Skin epidermis (tissue), 12 donors: ENCODE measurements around the gene NKAIN2.
"Not testable (repeated sequence)": the region's sequence is repeated elsewhere in the genome, so short reads cannot be mapped to it uniquely, and the experiment has no call there.

Source experiments
- H3K27ac ChIP-seq, 21 experiments: fragments of 200-600 bp; sonication (generic) in 11 of 21; one replicate each; pipeline ENCODE4 v1.5.0; 2020; ENCODE audit warnings: mild to moderate bottlenecking in 3 of 21, inconsistent platforms in 2 of 21, moderate library complexity in 2 of 21
- H3K4me3 ChIP-seq, 7 experiments: fragments of 200-600 bp; sonication (generic) in 2 of 7; one replicate each; pipeline ENCODE4 v1.5.0; 2020; ENCODE audit warnings: inconsistent platforms in 2 of 7, mild to moderate bottlenecking in 2 of 7, moderate library complexity in 1 of 7

The NKAIN2 gene

DNA sequence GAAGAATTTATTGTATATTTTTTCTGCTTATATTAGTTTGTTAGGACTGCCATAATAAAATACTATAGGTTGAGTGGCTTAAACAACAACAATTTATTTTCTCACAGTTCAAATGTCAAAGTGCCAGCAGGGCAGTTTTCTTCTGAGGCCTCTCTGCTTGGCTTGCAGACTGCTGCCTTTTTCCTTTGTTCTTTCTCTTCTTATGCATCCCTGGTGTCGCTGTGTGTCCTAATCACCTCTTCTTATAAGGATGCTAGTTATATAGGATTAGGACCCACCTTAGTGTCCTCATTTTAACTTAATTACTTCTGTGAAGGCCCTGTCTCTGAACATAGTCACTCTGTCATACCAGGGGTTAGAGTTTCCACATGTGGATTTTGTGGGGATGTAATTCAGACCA, 354.4 kb downstream of the NKAIN2 start:
- no peak overlapping the region for H3K4me3 ChIP-seq
- H3K27ac ChIP-seq: no peak overlapping the region

DNA sequence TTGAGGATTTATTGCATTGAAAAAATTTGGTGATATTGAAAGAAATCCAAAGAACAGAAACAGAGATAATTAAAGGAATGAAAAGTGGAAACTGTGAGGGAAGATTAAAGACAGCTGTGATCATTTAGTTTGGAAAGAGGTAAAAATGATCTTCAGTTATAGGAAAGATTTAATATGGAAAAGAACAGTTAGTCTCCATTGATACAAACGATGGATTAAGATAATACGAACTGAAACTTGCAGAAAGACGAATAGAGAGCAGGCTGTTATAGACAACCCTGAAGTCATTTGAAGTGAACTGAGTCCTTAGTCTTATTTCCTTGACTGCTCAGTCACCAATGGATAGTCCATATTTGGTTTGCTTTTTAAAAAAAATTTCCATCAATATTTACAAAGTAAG, 360.0 kb downstream of the NKAIN2 start:
- no peak overlapping the region for H3K4me3 ChIP-seq
- no peak overlapping the region for H3K27ac ChIP-seq

DNA sequence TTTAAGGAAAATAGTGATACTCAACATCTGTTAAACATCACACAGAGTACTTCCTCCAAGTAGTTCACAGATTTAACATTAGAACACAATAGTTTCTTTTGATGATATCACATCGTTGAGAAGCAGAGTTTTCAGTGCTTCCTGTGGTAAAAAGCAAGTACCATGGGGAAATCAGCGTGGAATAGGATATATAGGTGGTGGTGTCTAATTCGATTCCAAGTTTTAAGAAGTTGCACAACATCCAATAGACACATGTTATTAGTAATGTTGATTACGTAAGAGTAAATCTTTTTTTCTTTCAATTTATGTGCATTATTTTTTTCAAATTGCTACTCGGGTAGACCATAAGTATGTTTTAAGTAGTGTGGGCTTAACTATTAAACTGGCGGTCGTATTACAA, 360.7 kb downstream of the NKAIN2 start:
- no peak overlapping the region for H3K4me3 ChIP-seq
- H3K27ac ChIP-seq: no peak overlapping the region

DNA sequence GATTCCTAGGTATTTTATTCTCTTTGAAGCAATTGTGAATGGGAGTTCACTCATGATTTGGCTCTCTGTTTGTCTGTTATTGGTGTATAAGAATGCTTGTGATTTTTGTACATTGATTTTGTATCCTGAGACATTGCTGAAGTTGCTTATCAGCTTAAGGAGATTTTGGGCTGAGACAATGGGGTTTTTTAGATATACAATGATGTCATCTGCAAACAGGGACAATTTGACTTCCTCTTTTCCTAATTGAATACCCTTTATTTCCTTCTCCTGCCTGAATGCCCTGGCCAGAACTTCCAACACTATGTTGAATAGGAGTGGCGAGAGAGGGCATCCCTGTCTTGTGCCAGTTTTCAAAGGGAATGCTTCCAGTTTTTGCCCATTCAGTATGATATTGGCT, 363.6 kb downstream of the NKAIN2 start:
- H3K4me3 ChIP-seq, H3K27ac ChIP-seq: not testable (repeated sequence)

DNA sequence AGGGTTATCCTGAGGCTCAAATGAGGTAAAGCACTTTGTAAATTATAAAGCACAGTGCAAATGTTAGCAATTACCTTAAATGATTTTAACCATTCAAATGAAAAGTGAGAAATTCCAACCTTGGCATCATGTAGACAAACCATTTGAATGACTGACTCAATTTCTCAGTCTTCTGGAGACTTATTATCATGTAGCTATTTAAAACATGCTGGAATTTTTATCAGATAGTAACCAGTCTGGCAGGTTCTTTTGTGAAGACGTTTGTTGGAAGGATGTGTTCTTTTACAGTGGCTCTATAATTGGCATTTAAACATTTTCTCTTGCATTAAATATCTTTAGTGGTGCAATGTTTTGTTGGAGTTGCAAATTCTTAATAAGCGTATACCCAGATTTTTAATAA, 386.6 kb downstream of the NKAIN2 start:
- Histone ChIP-seq H3K27ac (no peak overlapping the region), H3K4me3 (no peak overlapping the region)

DNA sequence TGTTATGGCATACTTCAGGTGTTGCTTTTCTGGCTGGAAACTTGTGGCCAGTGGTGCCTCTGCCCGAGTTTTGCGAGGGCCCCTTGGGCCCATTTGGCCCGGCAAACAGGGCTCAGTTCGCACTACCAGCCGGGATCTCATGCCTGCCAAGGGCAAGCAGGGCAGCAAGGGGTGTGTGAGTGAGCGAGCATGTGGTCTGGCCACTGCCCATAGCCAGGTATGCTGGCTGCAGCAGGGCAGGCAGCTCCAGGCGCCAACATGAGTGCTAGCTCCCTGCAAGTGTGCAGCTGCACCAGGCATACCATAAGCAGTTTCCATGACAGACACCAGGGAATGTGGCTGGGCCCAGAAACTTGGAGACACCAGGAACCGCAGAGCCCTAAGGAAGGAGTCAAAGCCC, 389.5 kb downstream of the NKAIN2 start:
- no peak overlapping the region for H3K27ac ChIP-seq
- H3K4me3 ChIP-seq: no peak overlapping the region

DNA sequence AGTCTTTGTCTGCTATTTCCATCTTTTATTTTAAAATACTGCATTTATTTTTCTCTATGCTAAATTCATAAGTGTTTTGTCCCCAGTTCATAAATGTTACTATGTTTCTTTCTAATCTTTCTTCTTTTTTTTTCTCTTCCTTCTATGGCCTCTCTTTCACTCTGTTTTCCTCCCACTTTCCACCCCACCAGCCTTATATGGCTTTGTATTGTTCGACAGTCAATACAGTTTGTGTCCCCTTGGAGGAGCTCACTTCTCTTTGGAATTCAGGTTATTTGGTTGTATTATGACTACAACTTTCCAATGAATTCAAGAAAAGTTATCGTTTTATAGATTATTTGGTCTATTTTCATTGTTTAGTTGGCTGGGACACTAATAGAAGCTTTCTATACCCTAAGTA, 393.5 kb downstream of the NKAIN2 start:
- Histone ChIP-seq H3K4me3 (no peak overlapping the region), H3K27ac (no peak overlapping the region)

DNA sequence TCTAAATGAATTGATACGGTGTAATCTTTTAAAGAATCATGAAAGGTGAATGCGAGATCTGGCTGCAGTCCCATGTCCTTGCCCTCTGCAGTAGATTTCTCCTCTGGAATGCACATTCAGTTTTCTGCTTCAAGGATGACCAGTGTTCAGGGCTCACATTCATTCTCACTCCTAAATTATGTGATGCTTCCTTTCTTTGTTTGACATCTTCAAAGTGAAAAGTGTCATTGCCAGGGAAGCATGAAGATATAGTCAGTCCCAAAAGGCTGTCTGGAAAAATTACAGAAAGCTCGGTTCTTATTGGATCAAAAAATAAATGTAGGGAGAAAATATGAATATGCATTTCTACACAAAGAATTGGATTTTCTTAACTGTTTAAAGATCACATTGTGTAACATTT, 395.6 kb downstream of the NKAIN2 start:
- no peak overlapping the region for H3K27ac ChIP-seq
- H3K4me3 ChIP-seq: no peak overlapping the region

DNA sequence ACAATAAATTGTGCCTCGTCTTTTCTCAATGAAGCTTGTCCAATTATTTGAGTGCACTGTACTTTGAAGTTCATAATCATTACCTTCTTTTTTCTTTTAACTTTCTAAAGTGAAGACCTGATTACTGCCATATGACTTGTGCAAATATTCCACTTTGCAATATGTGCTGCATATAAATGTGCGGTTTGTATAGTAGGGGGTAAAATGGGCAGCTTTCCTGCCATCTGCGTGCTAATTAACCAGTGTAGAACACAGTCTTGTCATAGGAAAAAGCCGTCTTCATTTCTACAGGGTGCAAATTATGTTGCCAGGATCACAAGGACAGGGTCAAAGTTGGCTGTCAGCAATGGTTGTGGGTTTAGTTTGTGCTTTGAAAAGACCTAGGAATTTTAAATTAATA, 397.0 kb downstream of the NKAIN2 start:
- Histone ChIP-seq H3K27ac (no peak overlapping the region), H3K4me3 (no peak overlapping the region)

DNA sequence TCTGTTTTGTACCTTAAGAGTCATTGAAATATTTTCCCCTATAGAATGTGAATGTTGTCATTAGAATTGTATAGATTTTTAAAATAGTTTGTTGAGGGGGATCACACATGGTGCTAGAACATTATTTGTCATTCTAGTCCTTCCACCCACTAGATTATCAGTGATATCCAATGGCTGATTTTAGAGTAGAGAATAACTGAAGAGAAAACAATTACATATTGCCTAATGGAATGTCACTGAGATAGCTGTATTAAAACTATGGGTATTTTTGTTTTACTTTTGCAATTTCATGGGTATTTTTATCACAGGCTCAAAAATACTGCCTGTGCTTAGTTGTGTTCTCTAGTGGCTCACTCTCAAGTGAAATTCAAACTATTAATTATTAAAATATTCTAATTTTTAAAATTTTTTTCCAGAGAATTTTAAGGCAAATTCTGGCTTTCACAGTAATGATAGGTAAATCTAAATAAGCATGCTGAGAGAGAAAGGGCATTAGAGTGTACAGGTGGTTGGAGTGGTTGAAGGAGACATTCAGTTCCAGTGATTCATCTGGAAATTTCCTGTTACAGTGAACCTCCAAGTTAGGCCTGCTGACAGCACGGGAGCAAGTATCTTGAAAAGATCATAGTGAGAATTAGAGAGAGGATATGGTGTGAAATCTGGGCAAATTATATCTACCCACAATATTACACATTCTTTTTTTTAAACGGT, 399.6 kb downstream of the NKAIN2 start:
- no peak overlapping the region for H3K4me3 ChIP-seq
- no peak overlapping the region for H3K27ac ChIP-seq

DNA sequence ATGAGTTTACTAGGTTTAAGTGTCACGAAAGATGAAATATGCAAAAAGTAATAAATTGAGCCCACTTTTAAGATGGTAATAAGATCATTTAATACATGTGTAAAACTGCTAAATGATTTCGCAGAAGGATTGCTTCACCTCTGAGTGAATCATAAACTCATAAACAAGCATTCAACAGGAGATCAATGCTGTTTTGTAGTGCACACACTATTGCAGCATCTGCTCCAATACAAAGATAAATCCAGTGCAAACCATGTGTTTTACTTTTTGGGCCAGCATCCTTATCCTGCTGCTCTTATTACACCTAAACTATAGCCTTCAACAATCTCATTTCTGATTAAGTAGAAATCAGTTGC, 400.1 kb downstream of the NKAIN2 start:
- no peak overlapping the region for H3K27ac ChIP-seq
- H3K4me3 ChIP-seq: no peak overlapping the region

DNA sequence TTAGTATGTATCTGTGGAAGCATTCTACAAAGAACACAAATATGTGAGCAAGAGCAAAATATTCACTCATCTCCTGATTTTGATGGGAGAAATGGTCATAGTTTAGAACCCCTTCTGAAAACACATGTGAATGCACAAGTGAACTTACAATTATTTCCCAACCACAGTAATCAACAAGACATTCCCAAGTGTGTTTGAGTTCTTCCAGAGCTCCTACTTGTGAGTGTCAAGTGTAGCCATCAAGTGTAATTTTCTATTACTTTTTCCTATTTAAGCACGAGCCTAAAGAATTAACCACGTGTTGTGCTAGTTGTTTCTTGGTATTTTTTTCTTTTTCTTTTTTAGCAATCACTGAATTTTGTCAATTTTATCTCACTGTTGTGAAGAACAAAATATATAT, 402.3 kb downstream of the NKAIN2 start:
- no peak overlapping the region for H3K27ac ChIP-seq
- H3K4me3 ChIP-seq: no peak overlapping the region

DNA sequence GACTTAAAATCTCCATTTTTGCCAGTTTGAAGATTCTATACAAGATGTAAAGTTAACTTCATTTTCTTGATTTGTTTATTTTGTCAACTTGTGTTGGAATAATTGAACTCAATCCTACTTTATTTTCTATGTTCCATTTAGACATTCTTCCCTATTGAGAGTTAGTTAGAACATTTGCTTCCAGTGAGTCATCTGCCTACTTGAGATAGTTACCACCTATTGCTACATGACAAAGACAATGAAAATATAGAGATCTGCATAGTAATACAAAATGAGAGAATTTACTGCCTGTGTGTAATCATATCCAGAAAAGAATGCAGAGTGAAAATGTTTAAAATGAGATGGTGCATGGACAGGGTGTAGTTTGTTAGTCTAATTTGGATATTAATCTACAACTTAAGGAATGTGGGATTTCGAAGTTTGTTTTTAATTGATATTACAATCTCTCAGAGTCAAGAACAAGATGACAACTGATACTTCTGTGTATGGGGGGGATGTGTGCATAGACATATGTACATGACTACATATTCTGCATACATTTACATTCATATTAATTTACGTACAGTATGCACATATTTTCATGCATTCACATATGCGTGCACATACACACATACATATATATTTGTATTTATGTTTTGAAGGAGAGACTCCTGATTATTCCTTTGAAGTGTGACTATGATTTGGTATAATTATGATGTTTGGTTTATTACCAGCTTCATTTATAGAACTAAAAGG, 420.1 kb downstream of the NKAIN2 start:
- H3K4me3 ChIP-seq: no peak overlapping the region

DNA sequence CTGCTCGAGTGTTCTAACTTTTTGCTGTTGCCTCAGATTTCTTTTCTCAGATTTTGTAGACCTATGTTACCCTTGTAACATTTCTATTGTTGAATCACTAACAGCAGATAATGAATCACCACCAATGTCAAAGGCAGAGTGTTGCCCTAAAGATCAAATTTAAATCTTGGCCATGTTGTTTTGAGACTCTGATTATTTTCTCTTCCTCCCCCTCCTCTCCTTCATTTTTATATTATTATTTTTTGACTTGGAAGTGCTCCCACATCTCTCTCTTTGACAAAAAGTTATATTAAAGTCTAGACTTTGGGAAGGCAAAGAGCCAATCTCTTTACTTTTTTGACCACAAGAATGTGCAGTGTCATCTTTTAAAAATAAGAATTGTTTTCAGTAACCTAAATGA, 422.7 kb downstream of the NKAIN2 start:
- H3K4me3 ChIP-seq: no peak overlapping the region
- no peak overlapping the region for H3K27ac ChIP-seq

More for the DNA sequence above, 420.1 kb downstream of the NKAIN2 start:
- H3K27ac ChIP-seq: no peak overlapping the region

DNA sequence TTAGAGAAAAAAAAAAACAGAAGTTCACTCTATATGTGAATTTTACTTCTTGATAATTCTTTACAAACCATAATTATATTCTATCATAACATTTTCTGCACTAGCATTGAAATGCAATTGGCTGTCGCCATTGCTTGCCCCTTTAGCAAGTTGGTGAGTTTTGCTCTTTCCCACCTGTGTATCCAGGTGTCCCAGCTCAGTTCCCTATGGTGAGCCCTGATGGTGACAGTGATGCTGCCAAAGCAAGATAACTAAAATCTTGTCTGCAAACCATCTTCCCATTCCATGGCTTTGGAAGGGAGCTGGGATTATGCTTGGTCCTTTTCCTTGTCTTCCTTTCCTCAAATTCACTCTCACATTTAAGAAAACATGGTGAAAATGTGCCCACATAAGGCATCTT, 429.6 kb downstream of the NKAIN2 start:
- H3K27ac ChIP-seq: no peak overlapping the region
- H3K4me3 ChIP-seq: no peak overlapping the region

DNA sequence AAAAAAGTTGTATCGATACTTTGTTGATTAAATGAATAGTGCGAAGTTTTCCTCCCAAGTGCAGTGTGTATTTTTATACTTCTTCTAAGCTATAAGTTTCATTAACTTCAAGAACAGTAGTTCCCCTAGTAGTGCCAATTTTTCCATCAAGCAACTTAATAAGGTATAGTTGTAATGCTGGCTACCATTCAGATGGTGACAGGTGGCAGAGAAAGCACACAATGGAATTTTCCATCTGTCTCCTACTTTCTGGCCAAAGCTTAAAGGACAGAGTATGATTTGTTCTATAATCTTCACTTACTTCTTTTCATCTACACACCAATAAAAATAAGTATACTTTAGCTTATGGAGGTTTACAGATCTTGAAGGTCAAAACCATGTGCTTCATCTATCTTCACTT, 431.1 kb downstream of the NKAIN2 start:
- no peak overlapping the region for H3K27ac ChIP-seq
- no peak overlapping the region for H3K4me3 ChIP-seq

DNA sequence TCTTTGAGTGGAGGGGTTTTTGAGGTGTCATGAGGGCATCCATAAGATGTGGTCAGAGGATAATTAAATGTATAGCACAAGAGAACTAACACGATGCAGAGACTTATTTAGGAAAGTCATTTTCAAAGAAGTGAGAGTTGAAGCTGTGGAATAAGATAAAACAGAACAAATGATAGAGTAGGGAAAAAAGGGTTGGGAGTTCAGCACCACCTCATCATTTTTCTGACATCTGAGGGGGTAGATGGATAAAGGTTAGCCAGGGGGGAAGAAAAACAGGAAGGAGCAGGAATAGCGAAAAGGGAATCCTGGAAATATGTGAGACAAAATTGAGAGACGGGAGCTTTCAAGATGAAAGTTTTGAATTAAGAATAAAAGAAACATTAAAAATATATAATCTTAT, 434.2 kb downstream of the NKAIN2 start:
- Histone ChIP-seq H3K4me3 (no peak overlapping the region), H3K27ac (no peak overlapping the region)

DNA sequence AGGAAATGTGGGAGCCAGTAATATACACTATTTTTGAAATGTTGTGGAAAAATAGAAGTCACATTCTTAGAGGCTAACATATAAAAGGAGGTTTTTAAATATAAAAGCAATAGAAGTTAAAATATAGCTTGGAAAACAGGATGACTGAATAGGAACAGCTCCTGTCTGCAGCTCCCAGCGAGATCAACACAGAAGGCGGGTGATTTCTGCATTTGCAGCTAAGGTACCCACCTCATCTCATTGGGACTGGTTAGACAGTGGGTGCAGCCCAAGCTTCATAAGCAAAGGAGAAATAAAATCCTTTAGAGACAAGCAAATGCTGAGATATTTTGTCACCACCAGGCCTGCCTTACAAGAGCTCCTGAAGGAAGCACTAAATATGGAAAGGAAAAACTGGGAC, 434.7 kb downstream of the NKAIN2 start:
- not testable (repeated sequence) for H3K27ac ChIP-seq, H3K4me3 ChIP-seq

DNA sequence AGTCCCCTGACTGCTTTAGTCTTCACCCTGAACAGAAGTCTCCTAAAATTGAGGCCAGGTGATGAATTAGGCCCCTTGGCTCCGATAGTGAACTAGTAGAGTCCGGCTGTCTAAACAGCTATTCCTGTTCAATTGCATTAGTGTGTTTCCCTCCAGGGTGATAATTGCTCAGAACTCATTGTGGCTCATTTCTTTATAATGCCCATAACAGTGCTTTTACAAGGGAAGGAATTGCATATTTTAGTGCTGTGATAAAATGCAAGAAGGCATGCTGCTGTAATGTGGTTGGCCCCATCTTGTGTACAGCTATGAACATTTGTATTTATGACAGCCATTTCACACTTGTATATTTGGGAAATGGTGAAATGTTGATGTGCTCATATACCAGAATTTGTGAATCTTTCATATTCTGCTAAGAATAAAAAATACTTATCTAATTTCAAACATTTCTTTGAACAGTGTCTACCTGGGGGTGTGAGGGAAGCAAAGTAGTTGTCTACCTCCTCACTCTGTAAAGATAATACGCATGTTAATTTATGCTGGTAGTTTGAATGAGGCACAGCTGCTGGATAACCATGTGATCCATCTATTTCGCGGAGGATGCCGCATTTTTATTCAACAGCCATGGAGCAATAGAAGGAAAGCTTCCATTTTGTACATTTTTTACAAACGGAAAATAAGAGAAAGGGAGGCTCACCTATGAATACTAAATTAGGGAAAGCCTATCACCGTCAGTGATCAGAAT, 451.4 kb downstream of the NKAIN2 start:
- no peak overlapping the region for H3K4me3 ChIP-seq
- no peak overlapping the region for H3K27ac ChIP-seq

DNA sequence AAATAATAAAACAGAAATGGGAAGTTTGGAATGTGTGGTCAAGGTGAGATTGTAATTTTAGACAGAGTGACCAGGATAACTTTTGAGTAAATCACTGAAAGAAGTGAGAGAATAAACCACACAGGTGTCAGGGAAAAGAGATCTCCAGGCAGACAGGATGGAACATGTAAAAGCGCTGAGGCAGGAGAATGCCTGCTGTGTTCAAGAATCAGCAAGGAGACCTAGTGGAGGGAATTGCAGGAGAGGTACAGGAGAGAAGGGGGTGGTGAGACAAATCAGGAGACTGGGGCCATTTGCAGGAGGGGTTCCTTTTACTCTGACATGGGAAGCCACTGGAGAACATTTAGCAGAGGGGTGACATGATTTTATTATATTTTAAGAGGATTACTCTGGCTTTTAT, 456.7 kb downstream of the NKAIN2 start:
- H3K4me3 ChIP-seq: no peak overlapping the region

DNA sequence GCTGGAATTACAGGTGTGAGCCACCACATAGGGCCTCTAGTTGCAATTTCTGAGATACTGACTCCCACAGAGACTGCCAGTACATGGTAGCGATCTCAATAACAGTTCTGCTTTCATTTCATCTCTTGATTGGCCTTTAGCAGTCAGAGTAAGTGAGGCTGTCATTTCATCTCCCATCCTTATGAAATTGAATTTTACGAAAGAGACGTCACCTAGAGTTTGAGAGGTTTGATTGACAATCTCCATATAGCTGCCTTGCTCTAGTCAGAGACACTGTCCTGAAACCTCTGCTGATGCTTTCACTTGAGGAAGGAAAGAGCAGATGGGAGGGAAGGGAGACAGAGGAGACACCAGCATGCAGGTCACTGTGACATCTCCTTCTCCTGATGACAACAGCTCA, 466.1 kb downstream of the NKAIN2 start:
- H3K27ac ChIP-seq: no peak overlapping the region
- no peak overlapping the region for H3K4me3 ChIP-seq

More for the DNA sequence above, 456.7 kb downstream of the NKAIN2 start:
- no peak overlapping the region for H3K27ac ChIP-seq
